Trophoblast cell (in vitro differentiated cells and primary cell): ENCODE results near the gene IL4I1. TPM values are rescaled to one million over a fixed set of nuclear protein-coding genes. Genes with fewer than 3 reads are reported as not detected.
A peak's percentile ranks its signal among the peaks of the same experiment; 100 is the strongest.
"Not testable (repeated sequence)": the region's sequence is repeated elsewhere in the genome, so short reads cannot be mapped to it uniquely, and the experiment has no call there.

Source experiments
- DNase-seq, 2 donors: peaks; one replicate each; pipeline ENCODE4 v3.0.0-alpha.2; 2016
- H2AFZ ChIP-seq: 2 replicates; pipeline ENCODE4 v1.6.1; 2013; ENCODE audit warnings: low read length, moderate library complexity, mild to moderate bottlenecking; ENCODE audit not compliant: insufficient read depth, poor library complexity
- H2AK5ac ChIP-seq: 2 replicates; pipeline ENCODE4 v1.6.1; 2013; ENCODE audit warnings: mild to moderate bottlenecking, low read length
- H2BK120ac ChIP-seq: 2 replicates; pipeline ENCODE4 v1.6.1; 2013; ENCODE audit warnings: low read length, mild to moderate bottlenecking, moderate library complexity; ENCODE audit not compliant: insufficient read depth, poor library complexity
- H2BK12ac ChIP-seq: 2 replicates; pipeline ENCODE4 v1.6.1; 2013; ENCODE audit warnings: mild to moderate bottlenecking, low read length, moderate library complexity
- H2BK5ac ChIP-seq: 2 replicates; pipeline ENCODE4 v1.6.1; 2013; ENCODE audit warnings: low read length, low read depth, moderate library complexity, mild to moderate bottlenecking; ENCODE audit not compliant: poor library complexity
- H3K14ac ChIP-seq: 2 replicates; pipeline ENCODE4 v1.6.1; 2013; ENCODE audit warnings: mild to moderate bottlenecking, low read length
- H3K18ac ChIP-seq: 2 replicates; pipeline ENCODE4 v1.6.1; 2013; ENCODE audit warnings: mild to moderate bottlenecking, low read length
- H3K23ac ChIP-seq: 2 replicates; pipeline ENCODE4 v1.6.1; 2013; ENCODE audit warnings: low read length
- H3K27ac ChIP-seq: 2 replicates; pipeline ENCODE4 v1.5.1; 2013; ENCODE audit warnings: low read depth, mild to moderate bottlenecking, inconsistent platforms, low read length, moderate library complexity
- H3K27me3 ChIP-seq: 2 replicates; pipeline ENCODE4 v1.6.1; 2013; ENCODE audit warnings: inconsistent platforms, mild to moderate bottlenecking, low read length, moderate library complexity; ENCODE audit not compliant: insufficient read depth
- H3K36me3 ChIP-seq, 2 experiments: 1 replicate in 1 of 2; 2 replicates in 1 of 2; pipeline ENCODE4 v1.6.1; 2013; ENCODE audit warnings: low read length in 2 of 2, mild to moderate bottlenecking in 2 of 2, moderate library complexity in 1 of 2; ENCODE audit not compliant: insufficient read depth in 2 of 2, control insufficient read depth in 1 of 2
- H3K4ac ChIP-seq: 2 replicates; pipeline ENCODE4 v1.6.1; 2013; ENCODE audit warnings: low read depth, mild to moderate bottlenecking, low read length, moderate library complexity
- H3K4me1 ChIP-seq, 2 experiments: 1 replicate in 1 of 2; 2 replicates in 1 of 2; pipeline ENCODE4 v1.6.1; 2013; ENCODE audit warnings: low read length in 2 of 2, mild to moderate bottlenecking in 2 of 2, moderate library complexity in 1 of 2; ENCODE audit not compliant: insufficient read depth in 2 of 2, control insufficient read depth in 1 of 2
- H3K4me2 ChIP-seq: 2 replicates; pipeline ENCODE4 v1.6.1; 2013; ENCODE audit warnings: inconsistent platforms, mild to moderate bottlenecking, low read length, moderate library complexity
- H3K4me3 ChIP-seq: 2 replicates; pipeline ENCODE4 v1.5.1; 2013; ENCODE audit warnings: mild to moderate bottlenecking, low read depth, low read length, inconsistent platforms
- H3K79me1 ChIP-seq: one replicate; pipeline ENCODE4 v1.6.1; 2013; ENCODE audit warnings: low read length
- H3K79me2 ChIP-seq: 2 replicates; pipeline ENCODE4 v1.6.1; 2013; ENCODE audit warnings: low read length, mild to moderate bottlenecking; ENCODE audit not compliant: control insufficient read depth, insufficient read depth, poor library complexity
- H3K9ac ChIP-seq: 2 replicates; pipeline ENCODE4 v1.6.1; 2013; ENCODE audit warnings: mild to moderate bottlenecking, low read length
- H3K9me3 ChIP-seq: 2 replicates; pipeline ENCODE4 v1.6.1; 2013; ENCODE audit warnings: low read depth, mild to moderate bottlenecking, control low read depth, inconsistent platforms, low read length; ENCODE audit not compliant: insufficient read depth
- H4K12ac ChIP-seq: 2 replicates; pipeline ENCODE4 v1.6.1; 2013; ENCODE audit warnings: low read depth, mild to moderate bottlenecking, low read length, moderate library complexity
- H4K8ac ChIP-seq: 2 replicates; pipeline ENCODE4 v1.6.1; 2013; ENCODE audit warnings: low read depth, mild to moderate bottlenecking, low read length, moderate library complexity
- H4K91ac ChIP-seq: one replicate; pipeline ENCODE4 v1.6.1; 2013; ENCODE audit warnings: low read depth, mild to moderate bottlenecking, low read length, moderate library complexity
- WGBS: extraction: QIAGEN DNeasy Blood & Tissue Kit; methylation state at CpG from one replicate; pipeline ENCODE4 v1.1.7; 2013; ENCODE audit warnings: missing lambda C conversion rate; ENCODE audit not compliant: insufficient read length, insufficient coverage; ENCODE audit errors: extremely low coverage; 5-methylcytosine and 5-hydroxymethylcytosine counted together
- polyA plus RNA-seq: library from polyadenylated mRNA; stranded (reverse); fragments of 200-250 nt; gene quantifications from 2 replicates; pipeline ENCODE4 v1.2.3, GENCODE V29; 2013

Gene IL4I1, protein sequence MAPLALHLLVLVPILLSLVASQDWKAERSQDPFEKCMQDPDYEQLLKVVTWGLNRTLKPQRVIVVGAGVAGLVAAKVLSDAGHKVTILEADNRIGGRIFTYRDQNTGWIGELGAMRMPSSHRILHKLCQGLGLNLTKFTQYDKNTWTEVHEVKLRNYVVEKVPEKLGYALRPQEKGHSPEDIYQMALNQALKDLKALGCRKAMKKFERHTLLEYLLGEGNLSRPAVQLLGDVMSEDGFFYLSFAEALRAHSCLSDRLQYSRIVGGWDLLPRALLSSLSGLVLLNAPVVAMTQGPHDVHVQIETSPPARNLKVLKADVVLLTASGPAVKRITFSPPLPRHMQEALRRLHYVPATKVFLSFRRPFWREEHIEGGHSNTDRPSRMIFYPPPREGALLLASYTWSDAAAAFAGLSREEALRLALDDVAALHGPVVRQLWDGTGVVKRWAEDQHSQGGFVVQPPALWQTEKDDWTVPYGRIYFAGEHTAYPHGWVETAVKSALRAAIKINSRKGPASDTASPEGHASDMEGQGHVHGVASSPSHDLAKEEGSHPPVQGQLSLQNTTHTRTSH
- 0.30 and 0.33 TPM in 2 replicates for polyA plus RNA-seq

DNA sequence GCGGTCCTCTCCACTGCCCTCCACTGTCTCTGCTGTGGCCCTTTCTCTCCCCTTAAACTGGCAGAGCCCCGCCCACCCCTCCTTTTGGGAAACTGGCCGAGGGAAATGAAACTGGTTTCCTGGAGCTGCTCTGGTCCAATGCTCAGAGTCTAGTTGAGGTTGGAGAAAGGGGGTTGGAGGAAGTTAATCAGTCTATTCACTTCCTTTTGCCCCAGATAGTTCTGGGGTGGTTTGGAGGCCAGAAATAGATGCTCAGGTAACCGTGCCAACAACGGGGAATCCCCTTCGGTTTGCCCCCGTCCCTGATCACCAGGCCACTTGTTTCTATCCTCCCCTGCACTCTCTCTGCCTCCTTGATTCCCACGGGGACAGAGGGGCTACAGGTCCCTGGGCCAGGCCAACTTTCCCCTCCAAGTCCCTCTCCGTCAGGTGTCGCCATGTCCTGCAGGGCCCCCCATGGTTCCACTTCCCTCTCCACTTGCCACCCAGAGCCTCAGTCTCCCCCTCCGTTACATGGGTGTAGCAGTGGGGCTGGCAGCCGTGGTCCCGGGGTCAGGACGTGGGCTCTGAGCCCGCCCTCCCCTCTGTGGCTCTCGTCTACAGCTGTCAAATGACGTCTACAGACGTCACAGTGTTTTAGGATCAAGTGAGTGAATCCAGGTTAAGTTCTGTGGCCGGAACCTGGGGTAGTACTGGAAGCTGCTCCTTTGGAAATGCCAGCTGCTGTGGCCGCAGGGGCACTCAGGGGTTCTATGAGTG is at the start of gene IL4I1:
IL4I1 (minus strand) TSS at position 25 of the 759 bp plus-strand sequence. CDS start 727 bp downstream, outside the sequence.
- H4K12ac ChIP-seq, result no peak within 1 kb of the TSS
- H3K18ac ChIP-seq, result no peak within 1 kb of the TSS
- WGBS, result no CpG with 5 or more reads among the region's 20 CpGs
- no peaks in the 10 kb centered on the region for H3K79me1 ChIP-seq
- H3K36me3 ChIP-seq, result no peaks in the 10 kb centered on the region
- H3K27me3 ChIP-seq, result no peaks in the 10 kb centered on the region
- H3K9me3 ChIP-seq, result peaks cover 4% of the 10 kb centered on the region
- H3K4me3 ChIP-seq, result no peak within 1 kb of the TSS
- no peak within 1 kb of the TSS for H4K91ac ChIP-seq
- no peak within 1 kb of the TSS for H4K8ac ChIP-seq
- no peak within 1 kb of the TSS for H3K23ac ChIP-seq
- H2AK5ac ChIP-seq, result no peak within 1 kb of the TSS
- peak in 1 of 2 donors; percentile 25 for DNase-seq
- H3K4ac ChIP-seq, result no peak within 1 kb of the TSS
- H3K27ac ChIP-seq, result no peak within 1 kb of the TSS
- H2BK120ac ChIP-seq, result no peak within 1 kb of the TSS
- H3K79me2 ChIP-seq, result no peaks in the 10 kb centered on the region
- no peak within 1 kb of the TSS for H2BK12ac ChIP-seq
- no peaks in the 10 kb centered on the region for H3K4me1 ChIP-seq
- no peak within 1 kb of the TSS for H2AFZ ChIP-seq
- H3K4me2 ChIP-seq, result no peak within 1 kb of the TSS
- peak within 1 kb of the TSS; percentile 42 for H3K9ac ChIP-seq
- no peak within 1 kb of the TSS for H3K14ac ChIP-seq
- no peak within 1 kb of the TSS for H2BK5ac ChIP-seq

DNA sequence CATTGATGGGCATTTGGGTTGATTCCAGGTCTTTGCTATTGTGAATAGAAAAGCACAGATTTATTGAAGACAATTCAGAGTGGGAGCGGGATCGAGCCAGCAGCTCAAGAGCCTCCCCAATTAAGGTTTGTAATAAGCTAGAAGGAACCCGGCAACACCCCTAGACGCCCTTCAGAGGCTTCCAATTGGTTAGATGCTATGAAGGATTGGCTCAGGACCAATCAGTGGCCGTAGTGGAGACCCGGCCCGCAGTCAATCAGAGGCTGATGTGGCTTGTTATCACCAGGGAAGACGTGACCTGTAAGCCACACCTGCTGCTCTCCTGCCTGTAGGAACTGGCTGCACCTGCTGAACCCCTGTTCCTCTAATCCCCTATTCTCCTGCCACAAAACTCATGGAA is 49.7 kb upstream of the IL4I1 start:
- no peaks in the 10 kb centered on the region for H3K79me1 ChIP-seq
- H3K4me1 ChIP-seq, result no peaks in the 10 kb centered on the region
- no peak overlapping the region for H3K4ac ChIP-seq
- H3K23ac ChIP-seq, result no peak overlapping the region
- no peaks in the 10 kb centered on the region for H3K79me2 ChIP-seq
- H3K18ac ChIP-seq, result no peak overlapping the region
- H2AK5ac ChIP-seq, result no peak overlapping the region
- no peak for DNase-seq
- H2BK5ac ChIP-seq, result no peak overlapping the region
- no peak overlapping the region for H2AFZ ChIP-seq
- no CpG with 5 or more reads among the region's 8 CpGs for WGBS
- H4K91ac ChIP-seq, result no peak overlapping the region
- no peak overlapping the region for H3K4me3 ChIP-seq
- no peak overlapping the region for H3K4me2 ChIP-seq
- no peak overlapping the region for H3K14ac ChIP-seq
- H2BK120ac ChIP-seq, result no peak overlapping the region
- no peak overlapping the region for H3K27ac ChIP-seq
- no peak overlapping the region for H2BK12ac ChIP-seq
- no peaks in the 10 kb centered on the region for H3K27me3 ChIP-seq
- no peak overlapping the region for H3K9ac ChIP-seq
- no peaks in the 10 kb centered on the region for H3K9me3 ChIP-seq
- H4K12ac ChIP-seq, result no peak overlapping the region
- no peak overlapping the region for H4K8ac ChIP-seq
- H3K36me3 ChIP-seq, result no peaks in the 10 kb centered on the region

DNA sequence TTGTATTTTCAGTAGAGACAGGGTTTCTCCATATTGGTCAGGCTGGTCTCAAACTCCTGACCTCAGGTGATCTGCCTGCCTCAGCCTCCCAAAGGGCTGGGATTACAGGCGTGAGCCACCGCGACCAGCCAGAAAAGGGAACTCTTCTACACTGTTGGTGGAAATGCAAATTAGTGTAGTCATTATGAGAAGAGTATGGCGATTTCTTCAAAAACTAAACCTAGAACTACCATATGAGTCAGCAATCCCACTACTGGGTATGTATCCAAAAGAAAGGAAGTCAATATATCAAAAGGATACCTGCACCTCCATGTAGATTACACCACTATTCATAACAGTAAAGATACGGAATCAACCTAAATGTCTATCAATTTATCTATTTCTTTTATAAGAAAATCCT is 47.9 kb upstream of the IL4I1 start:
- H4K12ac ChIP-seq, H3K23ac ChIP-seq, H3K79me1 ChIP-seq, H2BK5ac ChIP-seq, H3K9me3 ChIP-seq, H4K8ac ChIP-seq, H3K14ac ChIP-seq, H2AFZ ChIP-seq, H3K4me3 ChIP-seq, DNase-seq, H3K27me3 ChIP-seq, H2BK120ac ChIP-seq, H3K4ac ChIP-seq, H3K36me3 ChIP-seq, H3K18ac ChIP-seq, H3K9ac ChIP-seq, H3K4me2 ChIP-seq, H3K4me1 ChIP-seq, H3K79me2 ChIP-seq, H2BK12ac ChIP-seq, H4K91ac ChIP-seq, H3K27ac ChIP-seq, H2AK5ac ChIP-seq: not testable (repeated sequence)
- WGBS, result no CpG with 5 or more reads among the region's 5 CpGs

DNA sequence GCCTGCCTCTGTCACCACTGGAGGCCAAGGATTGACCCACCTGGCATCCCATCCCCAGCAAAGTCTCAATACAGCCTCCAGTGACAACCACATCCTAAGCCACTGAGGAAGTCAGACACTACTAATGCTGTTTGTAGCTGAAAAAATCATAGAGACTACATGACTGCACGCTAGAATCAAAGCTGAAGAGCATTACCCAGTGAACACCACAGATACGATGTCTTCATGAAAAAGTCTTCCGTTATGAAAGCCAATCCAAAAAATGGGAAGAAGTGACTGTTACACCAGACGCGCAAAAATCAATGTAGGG is 43.8 kb upstream of the IL4I1 start:
- Histone ChIP-seq H2BK120ac (no peak overlapping the region), H4K12ac (no peak overlapping the region), H4K91ac (no peak overlapping the region), H4K8ac (no peak overlapping the region), H2BK5ac (no peak overlapping the region), H3K79me2 (no peaks in the 10 kb centered on the region), H3K27ac (no peak overlapping the region), H2AK5ac (no peak overlapping the region), H2AFZ (no peak overlapping the region), H3K4me3 (no peak overlapping the region), H3K4me1 (peaks cover 0 to 3% of the 10 kb centered on the region in 2 experiments), H2BK12ac (no peak overlapping the region), H3K4ac (no peak overlapping the region), H3K18ac (no peak overlapping the region), H3K27me3 (no peaks in the 10 kb centered on the region), H3K36me3 (no peaks in the 10 kb centered on the region), H3K4me2 (no peak overlapping the region), H3K14ac (no peak overlapping the region), H3K23ac (no peak overlapping the region), H3K79me1 (no peaks in the 10 kb centered on the region), H3K9me3 (peaks cover 2% of the 10 kb centered on the region), H3K9ac (no peak overlapping the region)
- no peak for DNase-seq
- no CpG with 5 or more reads among the region's 5 CpGs for WGBS
